ENCODE results near the gene FABP1. TPM values are rescaled to one million over a fixed set of nuclear protein-coding genes. Genes with fewer than 3 reads are reported as not detected.

FABP1 gene
- total RNA-seq, 4 donors from 2014 or later, result 3.0 TPM; not detected in 3

- no peak for TF ChIP-seq POLR2A (IDR thresholded peaks at IDR 0.05; ENCODE audit: low read depth)
- TF ChIP-seq CTCF (IDR thresholded peaks at IDR 0.05), result no peak
- TF ChIP-seq POLR2AphosphoS5 (IDR thresholded peaks at IDR 0.05), result no peak
- TF ChIP-seq EP300 (IDR thresholded peaks at IDR 0.05), result no peak
- intact Hi-C loops (cut with DNase I), result no loop called here
Observed at GRCh38 chr2:88129313-88129959, 1.6 kb upstream of the FABP1 start.

DNA sequence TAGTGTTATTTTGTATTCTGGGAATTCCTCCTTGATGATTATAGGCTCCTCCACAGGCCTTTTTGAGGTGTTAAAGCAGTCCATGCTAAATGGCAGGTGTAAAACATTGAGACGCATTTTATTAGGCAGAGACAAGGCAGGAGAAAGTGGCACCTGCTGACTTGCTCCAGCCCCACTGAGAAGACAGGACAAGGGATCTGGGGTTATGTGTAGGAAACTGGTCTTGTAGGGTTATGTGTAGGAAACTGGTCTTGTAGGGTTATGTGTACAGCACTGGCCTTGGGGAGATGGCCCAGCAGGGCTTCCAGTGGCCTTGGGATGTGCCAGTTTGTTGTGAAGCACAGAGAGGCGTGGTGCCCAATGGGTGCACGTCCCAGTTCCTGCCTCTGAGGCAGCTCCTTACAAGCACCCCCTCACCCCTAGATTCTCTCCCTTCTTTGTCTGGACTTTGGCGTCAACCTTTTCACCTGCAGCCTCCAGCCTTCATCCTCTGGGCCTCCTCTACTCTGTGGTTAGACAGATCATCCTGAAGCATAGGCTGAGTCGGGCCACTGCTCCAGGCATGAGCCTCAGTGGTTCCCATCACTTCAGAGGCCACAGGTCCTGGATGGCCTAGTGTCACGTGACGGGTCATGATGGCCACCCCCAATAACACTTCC, 921 bp upstream of the FABP1 start:
- no peak overlapping the region for H3K27ac ChIP-seq (replicated peaks in 1 of 4)
- H3K27me3 ChIP-seq, result no peaks in the 10 kb centered on the region
- H3K4me3 ChIP-seq, result no peak overlapping the region
- intact Hi-C loops (cut with DNase I), result no loop called here
- DNase-seq (ENCODE audit: extremely low spot score), result peak; percentile 75
- no peaks in the 10 kb centered on the region for H3K36me3 ChIP-seq
- TF ChIP-seq EP300 (IDR thresholded peaks at IDR 0.05) (no peak), CTCF (IDR thresholded peaks at IDR 0.05) (no peak), POLR2A (IDR thresholded peaks at IDR 0.05; ENCODE audit: low read depth) (no peak), POLR2AphosphoS5 (IDR thresholded peaks at IDR 0.05) (no peak)
- H3K4me1 ChIP-seq, result no peaks in the 10 kb centered on the region
- no peaks in the 10 kb centered on the region for H3K9me3 ChIP-seq
- WGBS, result 94% methylated on average over 7 of the region's 7 CpGs

More at GRCh38 chr2:88129313-88129959, 1.6 kb upstream of the FABP1 start:
- H3K36me3 ChIP-seq, result no peaks in the 10 kb centered on the region
- H3K27me3 ChIP-seq, result no peaks in the 10 kb centered on the region
- no peak overlapping the region for H3K27ac ChIP-seq (replicated peaks in 1 of 4)
- WGBS, result 98% methylated on average over 5 of the region's 7 CpGs
- no peaks in the 10 kb centered on the region for H3K4me1 ChIP-seq
- H3K9me3 ChIP-seq, result no peaks in the 10 kb centered on the region
- peak; percentile 70 for DNase-seq (ENCODE audit: extremely low spot score)
- H3K4me3 ChIP-seq, result no peak overlapping the region

DNA sequence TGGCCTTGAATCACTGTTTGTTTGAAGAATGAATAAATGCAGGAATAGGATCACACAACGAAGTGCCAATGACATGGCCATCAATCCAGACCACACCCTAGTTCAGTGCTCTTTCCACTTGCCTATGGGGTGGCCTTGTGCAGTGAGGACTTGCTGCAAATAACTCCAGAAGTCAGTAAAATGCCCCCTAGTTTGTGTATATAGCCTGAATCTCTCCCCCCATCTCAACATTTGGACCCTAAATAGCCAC, 299 bp downstream of the FABP1 start:
- 36% methylated on average over 1 of the region's 1 CpG for WGBS
- H3K36me3 ChIP-seq, result no peaks in the 10 kb centered on the region
- H3K4me1 ChIP-seq, result no peaks in the 10 kb centered on the region
- intact Hi-C loops (cut with DNase I), result no loop called here
- peak; percentile 70 for DNase-seq (ENCODE audit: extremely low spot score)
- no peak overlapping the region for H3K27ac ChIP-seq (replicated peaks in 1 of 4)
- no peak for TF ChIP-seq POLR2AphosphoS5 (IDR thresholded peaks at IDR 0.05)
- TF ChIP-seq CTCF (IDR thresholded peaks at IDR 0.05), result no peak
- no peak for TF ChIP-seq EP300 (IDR thresholded peaks at IDR 0.05)
- TF ChIP-seq POLR2A (IDR thresholded peaks at IDR 0.05; ENCODE audit: low read depth), result no peak
- H3K27me3 ChIP-seq, result no peaks in the 10 kb centered on the region
- H3K4me3 ChIP-seq, result no peak overlapping the region
- H3K9me3 ChIP-seq, result no peaks in the 10 kb centered on the region

DNA sequence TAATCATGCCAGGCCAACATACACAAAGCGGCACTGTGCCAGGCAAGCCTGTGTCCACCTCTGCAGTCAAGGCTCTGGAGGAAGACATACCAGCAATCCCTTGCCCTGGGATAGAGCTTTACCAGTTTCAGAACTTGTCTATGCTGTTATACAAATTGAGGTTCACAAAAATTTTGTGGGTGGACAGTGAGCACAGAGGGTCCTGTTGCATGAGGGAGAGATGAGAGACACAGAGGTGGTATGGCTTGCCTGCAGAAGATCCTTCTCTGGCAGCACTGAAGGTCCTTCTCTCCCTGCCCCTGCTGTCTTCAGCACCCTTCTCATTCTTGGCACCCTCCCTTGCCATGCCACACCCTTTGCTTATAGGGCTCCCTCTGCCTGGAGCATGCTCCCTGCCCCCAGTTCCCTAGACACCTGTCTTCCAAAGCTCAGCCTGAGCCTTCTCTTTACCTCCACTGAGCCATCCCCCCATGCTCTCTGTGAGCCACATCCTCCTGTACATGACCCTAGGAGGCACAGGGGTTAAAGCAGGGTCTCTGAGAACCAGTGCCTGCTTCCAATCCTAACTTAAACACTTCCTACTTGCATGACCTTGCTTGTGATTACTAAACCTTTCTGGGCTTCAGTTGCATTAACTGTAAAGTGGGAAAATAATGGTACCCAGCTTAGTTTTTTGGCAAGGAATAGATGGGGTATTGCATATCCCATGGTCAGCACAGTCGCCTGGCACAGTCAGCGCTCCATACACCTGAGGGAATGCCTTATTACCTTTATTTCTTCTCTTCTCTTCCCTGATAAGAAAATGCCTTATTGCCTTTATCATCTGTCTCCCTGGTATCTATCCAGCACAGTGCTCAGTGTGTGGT, 857 bp downstream of the FABP1 start:
- Histone ChIP-seq H3K4me3 (no peak overlapping the region), H3K27me3 (no peaks in the 10 kb centered on the region), H3K36me3 (no peaks in the 10 kb centered on the region), H3K9me3 (no peaks in the 10 kb centered on the region), H3K27ac (replicated peaks in 1 of 4) (no peak overlapping the region), H3K4me1 (no peaks in the 10 kb centered on the region)
- intact Hi-C loops (cut with DNase I), result no loop called here
- peak; percentile 80 for DNase-seq (ENCODE audit: extremely low spot score)
- 88% methylated on average over 3 of the region's 3 CpGs for WGBS
- TF ChIP-seq EP300 (IDR thresholded peaks at IDR 0.05) (no peak), POLR2AphosphoS5 (IDR thresholded peaks at IDR 0.05) (no peak), CTCF (IDR thresholded peaks at IDR 0.05) (no peak), POLR2A (IDR thresholded peaks at IDR 0.05; ENCODE audit: low read depth) (no peak)
